Mesenchymal stem cell (in vitro differentiated cells and primary cell): Measurements from ENCODE around the gene PDE1A. TPM values are rescaled to one million over a fixed set of nuclear protein-coding genes. Genes with fewer than 3 reads are reported as not detected.

Source experiments
- DNase-seq: peaks from one replicate; pipeline ENCODE4 v3.0.0-alpha.2; 2013
- H2AFZ ChIP-seq: one replicate; pipeline ENCODE4 v1.6.1; 2013; ENCODE audit warnings: low read depth, mild to moderate bottlenecking, control low read depth, inconsistent platforms, low read length, moderate library complexity
- H2AK5ac ChIP-seq: 2 replicates; pipeline ENCODE4 v1.6.1; 2013; ENCODE audit warnings: low read length, moderate library complexity, mild to moderate bottlenecking, inconsistent platforms; ENCODE audit not compliant: severe bottlenecking
- H2BK120ac ChIP-seq: one replicate; pipeline ENCODE4 v1.6.1; 2013; ENCODE audit warnings: low read depth, mild to moderate bottlenecking, inconsistent platforms, low read length, moderate library complexity
- H2BK12ac ChIP-seq, 2 experiments: one replicate each; pipeline ENCODE4 v1.6.1; 2013; ENCODE audit warnings: inconsistent platforms in 2 of 2, low read length in 2 of 2, mild to moderate bottlenecking in 2 of 2, moderate library complexity in 2 of 2, control low read depth in 1 of 2
- H2BK15ac ChIP-seq: one replicate; pipeline ENCODE4 v1.6.1; 2013; ENCODE audit warnings: mild to moderate bottlenecking, low read depth, inconsistent platforms; ENCODE audit not compliant: poor library complexity, severe bottlenecking
- H2BK5ac ChIP-seq: 2 replicates; pipeline ENCODE4 v1.6.1; 2013; ENCODE audit warnings: low read depth, mild to moderate bottlenecking, low read length, control low read depth, inconsistent platforms; ENCODE audit not compliant: poor library complexity, severe bottlenecking
- H3K14ac ChIP-seq, 2 experiments: one replicate each; pipeline ENCODE4 v1.6.1; 2013; ENCODE audit warnings: inconsistent platforms in 2 of 2, low read length in 2 of 2, control low read depth in 1 of 2, mild to moderate bottlenecking in 1 of 2, moderate library complexity in 1 of 2
- H3K18ac ChIP-seq, 2 experiments: one replicate each; pipeline ENCODE4 v1.6.1; 2013; ENCODE audit warnings: inconsistent platforms in 2 of 2, low read length in 2 of 2, control low read depth in 1 of 2, low read depth in 1 of 2, mild to moderate bottlenecking in 1 of 2
- H3K23ac ChIP-seq, 2 experiments: one replicate each; pipeline ENCODE4 v1.6.1; 2013; ENCODE audit warnings: inconsistent platforms in 2 of 2, low read length in 2 of 2, mild to moderate bottlenecking in 2 of 2, moderate library complexity in 2 of 2, control low read depth in 1 of 2
- H3K27ac ChIP-seq: 2 replicates; pipeline ENCODE4 v1.5.1; 2013; ENCODE audit warnings: mild to moderate bottlenecking, moderate library complexity, low read length, control low read depth, inconsistent platforms; ENCODE audit not compliant: poor library complexity, severe bottlenecking
- H3K27me3 ChIP-seq, 2 experiments: 2 replicates each; pipeline versions ENCODE4 v1.6.1 to v1.7.0; 2013; ENCODE audit warnings: low read length in 2 of 2, mild to moderate bottlenecking in 2 of 2, moderate library complexity in 2 of 2, control low read depth in 1 of 2, inconsistent platforms in 1 of 2; ENCODE audit not compliant: control insufficient read depth in 1 of 2, insufficient read depth in 1 of 2
- H3K36me3 ChIP-seq, 2 experiments: 2 replicates each; pipeline versions ENCODE4 v1.6.1 to v1.7.0; 2013; ENCODE audit warnings: low read length in 2 of 2, control low read depth in 1 of 2, inconsistent platforms in 1 of 2, low read depth in 1 of 2, mild to moderate bottlenecking in 1 of 2; ENCODE audit not compliant: insufficient read depth in 2 of 2, control insufficient read depth in 1 of 2
- H3K4ac ChIP-seq, 2 experiments: one replicate each; pipeline ENCODE4 v1.6.1; 2013; ENCODE audit warnings: inconsistent platforms in 2 of 2, low read length in 2 of 2, mild to moderate bottlenecking in 2 of 2, moderate library complexity in 2 of 2, control low read depth in 1 of 2, low read depth in 1 of 2
- H3K4me1 ChIP-seq: 2 replicates; pipeline ENCODE4 v1.6.1; 2013; ENCODE audit warnings: low read depth, low read length, control low read depth; ENCODE audit not compliant: control insufficient read depth, insufficient read depth
- H3K4me2 ChIP-seq: 2 replicates; pipeline ENCODE4 v1.6.1; 2013; ENCODE audit warnings: low read length, mild to moderate bottlenecking, inconsistent platforms; ENCODE audit not compliant: poor library complexity, severe bottlenecking
- H3K4me3 ChIP-seq, 2 experiments: 2 replicates each; pipeline versions ENCODE4 v1.5.1 to v1.7.0; 2013; ENCODE audit warnings: low read length in 2 of 2, mild to moderate bottlenecking in 2 of 2, control low read depth in 1 of 2, low read depth in 1 of 2; ENCODE audit not compliant: insufficient read depth in 1 of 2
- H3K79me1 ChIP-seq: replicated peaks from 2 replicates; pipeline ENCODE4 v1.6.1; 2013; ENCODE audit warnings: mild to moderate bottlenecking, control low read depth, low read length, inconsistent platforms; ENCODE audit not compliant: poor library complexity, severe bottlenecking
- H3K9ac ChIP-seq: 2 replicates; pipeline ENCODE4 v1.7.0; 2013; ENCODE audit warnings: mild to moderate bottlenecking, low read length, moderate library complexity
- H3K9me3 ChIP-seq: 2 replicates; pipeline ENCODE4 v1.7.0; 2013; ENCODE audit warnings: mild to moderate bottlenecking, low read length; ENCODE audit not compliant: control insufficient read depth
- H4K8ac ChIP-seq: one replicate; pipeline ENCODE4 v1.6.1; 2013; ENCODE audit warnings: inconsistent platforms, mild to moderate bottlenecking, low read length, moderate library complexity
- H4K91ac ChIP-seq: one replicate; pipeline ENCODE4 v1.6.1; 2013; ENCODE audit warnings: mild to moderate bottlenecking, low read length, inconsistent platforms
- WGBS: methylation state at CpG from one replicate; pipeline ENCODE4 v1.1.7; 2013; ENCODE audit warnings: mixed read lengths; 5-methylcytosine and 5-hydroxymethylcytosine counted together
- polyA plus RNA-seq, 2 experiments: library from polyadenylated mRNA; stranded (reverse); fragments of 200-250 nt; gene quantifications; one replicate each; pipeline ENCODE4 v1.2.3, GENCODE V29; 2013

Gene PDE1A
- polyA plus RNA-seq (2013, experiment 1 of 2), result 7.7 TPM
- polyA plus RNA-seq (2013, experiment 2 of 2), result 8.7 TPM

GRCh38 chr2:182426918-182427240 lies at the start of gene PDE1A:
PDE1A (minus strand) TSS chr2:182427036.
- no peak within 1 kb of the TSS for H2BK15ac ChIP-seq
- peak within 1 kb of the TSS; percentile 37 for H3K4me2 ChIP-seq
- peak within 1 kb of the TSS; percentile 61 for H2AFZ ChIP-seq
- peak within 1 kb of the TSS; percentile 91 for H3K9ac ChIP-seq
- H2BK12ac ChIP-seq, result peak within 1 kb of the TSS in 1 of 2 experiments; percentile 52
- peak within 1 kb of the TSS; percentile 96 for H4K8ac ChIP-seq
- H3K23ac ChIP-seq, result peak within 1 kb of the TSS in 1 of 2 experiments; percentile 59
- peak within 1 kb of the TSS in 1 of 2 experiments; percentile 80 for H3K4me3 ChIP-seq
- peaks cover 3% of the 10 kb centered on the region for H3K4me1 ChIP-seq
- no peaks in the 10 kb centered on the region for H3K36me3 ChIP-seq
- peak within 1 kb of the TSS; percentile 74 to 81 for H3K14ac ChIP-seq
- no peak within 1 kb of the TSS for H2BK5ac ChIP-seq
- no peak for DNase-seq
- peak within 1 kb of the TSS; percentile 92 for H2AK5ac ChIP-seq
- peak within 1 kb of the TSS; percentile 34 for H2BK120ac ChIP-seq
- peak within 1 kb of the TSS; percentile 80 for H4K91ac ChIP-seq
- H3K18ac ChIP-seq, result peak within 1 kb of the TSS; percentile 90 to 98
- H3K9me3 ChIP-seq, result no peaks in the 10 kb centered on the region
- peak within 1 kb of the TSS in 1 of 2 experiments; percentile 67 for H3K4ac ChIP-seq
- peak within 1 kb of the TSS; percentile 20 for H3K27ac ChIP-seq
- WGBS, result 54% methylated on average over 2 of the region's 3 CpGs
- H3K27me3 ChIP-seq, result no peaks in the 10 kb centered on the region
- no peaks in the 10 kb centered on the region for H3K79me1 ChIP-seq

- Histone ChIP-seq H2BK15ac (no peak overlapping the region), H2BK5ac (no peak overlapping the region), H2BK12ac (no peak overlapping the region), H2BK120ac (no peak overlapping the region), H3K23ac (no peak overlapping the region), H3K79me1 (no peaks in the 10 kb centered on the region), H3K27ac (no peak overlapping the region), H4K8ac (no peak overlapping the region), H3K36me3 (no peaks in the 10 kb centered on the region), H3K4me2 (no peak overlapping the region), H2AFZ (no peak overlapping the region), H3K9me3 (peaks cover 15% of the 10 kb centered on the region), H3K18ac (no peak overlapping the region), H3K4ac (no peak overlapping the region), H3K4me3 (no peak overlapping the region), H4K91ac (no peak overlapping the region), H3K9ac (no peak overlapping the region), H3K14ac (no peak overlapping the region), H2AK5ac (no peak overlapping the region), H3K4me1 (no peaks in the 10 kb centered on the region), H3K27me3 (no peaks in the 10 kb centered on the region)
- no peak for DNase-seq
- 100% methylated on average over 1 of the region's 4 CpGs for WGBS
These were observed 46.8 kb upstream of the PDE1A start for GRCh38 chr2:182473635-182474034.

GRCh38 chr2:182463760-182464159 lies 36.9 kb upstream of the PDE1A start:
- H2BK15ac ChIP-seq, result no peak overlapping the region
- no peak overlapping the region for H3K23ac ChIP-seq
- H2BK120ac ChIP-seq, result no peak overlapping the region
- no peaks in the 10 kb centered on the region for H3K27me3 ChIP-seq
- H3K4me1 ChIP-seq, result no peaks in the 10 kb centered on the region
- WGBS, result 50% methylated on average over 1 of the region's 1 CpG
- H2BK12ac ChIP-seq, result no peak overlapping the region
- H3K9me3 ChIP-seq, result peaks cover 6% of the 10 kb centered on the region
- H3K79me1 ChIP-seq, result no peaks in the 10 kb centered on the region
- no peak overlapping the region for H2AFZ ChIP-seq
- no peak overlapping the region for H3K18ac ChIP-seq
- H3K4me2 ChIP-seq, result no peak overlapping the region
- no peak overlapping the region for H3K27ac ChIP-seq
- H2AK5ac ChIP-seq, result no peak overlapping the region
- H3K4ac ChIP-seq, result no peak overlapping the region
- no peaks in the 10 kb centered on the region for H3K36me3 ChIP-seq
- no peak overlapping the region for H3K4me3 ChIP-seq
- no peak overlapping the region for H3K9ac ChIP-seq
- H4K8ac ChIP-seq, result no peak overlapping the region
- H3K14ac ChIP-seq, result no peak overlapping the region
- no peak for DNase-seq
- no peak overlapping the region for H2BK5ac ChIP-seq
- no peak overlapping the region for H4K91ac ChIP-seq

GRCh38 chr2:182456784-182457183 lies 29.9 kb upstream of the PDE1A start:
- no peak overlapping the region for H3K4ac ChIP-seq
- DNase-seq, result peak; percentile 14
- H3K36me3 ChIP-seq, result no peaks in the 10 kb centered on the region
- peak overlapping the region in 1 of 2 experiments; percentile 34 for H3K18ac ChIP-seq
- no peak overlapping the region for H2BK15ac ChIP-seq
- no peak overlapping the region for H2AFZ ChIP-seq
- H2AK5ac ChIP-seq, result no peak overlapping the region
- no peaks in the 10 kb centered on the region for H3K9me3 ChIP-seq
- no peak overlapping the region for H3K9ac ChIP-seq
- H3K79me1 ChIP-seq, result no peaks in the 10 kb centered on the region
- no peak overlapping the region for H2BK12ac ChIP-seq
- no peak overlapping the region for H3K4me3 ChIP-seq
- H3K27me3 ChIP-seq, result no peaks in the 10 kb centered on the region
- H2BK120ac ChIP-seq, result no peak overlapping the region
- no peak overlapping the region for H2BK5ac ChIP-seq
- no peak overlapping the region for H3K23ac ChIP-seq
- no peak overlapping the region for H4K91ac ChIP-seq
- H4K8ac ChIP-seq, result no peak overlapping the region
- H3K4me1 ChIP-seq, result peaks cover 2% of the 10 kb centered on the region
- no peak overlapping the region for H3K4me2 ChIP-seq
- no peak overlapping the region for H3K14ac ChIP-seq
- H3K27ac ChIP-seq, result peak overlapping the region; percentile 70
- no CpG with 5 or more reads among the region's 4 CpGs for WGBS
